T-helper 9 cell (primary cell): ENCODE results near the gene MUC3A.

ENCODE experiments used
- DNase-seq: peaks from one replicate; pipeline ENCODE4 v3.0.0-alpha.2; 2020

MUC3A gene

GRCh38 chr7:100946111-100946510 lies 3.2 kb upstream of the MUC3A start:
- DNase-seq: no peak

- DNase-seq: no peak
These were observed 2.5 kb upstream of the MUC3A start for GRCh38 chr7:100946766-100947365.

DNA sequence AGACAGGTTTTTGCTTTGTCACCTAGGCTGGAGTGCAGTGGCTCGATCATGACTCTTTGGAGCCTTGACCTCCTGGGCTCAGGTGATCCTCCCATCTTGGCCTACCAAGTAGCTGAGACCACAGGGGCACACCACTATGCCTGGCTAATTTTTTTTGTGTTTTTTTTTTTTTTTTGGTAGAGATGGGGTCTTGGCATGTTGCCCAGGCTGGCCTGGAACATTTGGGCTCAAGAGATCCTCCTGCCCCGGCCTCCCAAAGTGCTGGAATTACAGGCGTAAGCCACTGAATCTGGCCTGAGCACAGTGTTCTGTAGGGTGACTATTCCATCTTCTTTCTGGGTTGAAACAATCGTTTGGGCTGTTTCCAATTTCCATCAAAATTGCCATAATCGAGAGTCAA lies 1.5 kb upstream of the MUC3A start:
- DNase-seq: no peak

DNA sequence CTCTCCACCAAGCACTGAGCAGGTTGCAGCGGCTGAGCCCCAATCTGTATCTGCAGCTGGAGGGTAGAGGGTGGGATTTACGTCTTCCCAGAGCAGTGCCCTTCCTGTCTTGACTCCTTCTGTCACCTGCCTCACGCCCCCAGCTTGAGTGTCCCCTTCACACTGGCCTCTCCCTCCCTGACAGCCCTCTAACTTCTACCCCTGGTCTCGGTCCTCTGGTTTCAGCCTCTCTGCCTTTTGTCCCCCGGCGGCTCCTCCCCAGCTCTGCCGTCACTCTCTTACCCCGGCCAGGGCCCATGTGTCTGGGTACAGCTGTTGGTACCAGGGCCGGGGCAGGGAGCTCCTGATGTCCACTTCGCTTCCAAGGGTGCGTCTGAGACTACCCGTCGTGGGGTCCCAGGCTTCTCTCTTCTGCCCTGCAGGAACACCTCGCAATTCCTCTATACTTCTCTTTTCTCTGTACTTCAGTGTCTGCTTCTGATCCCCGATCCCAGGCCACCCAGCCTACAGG lies 654 bp downstream of the MUC3A start:
- no peak for DNase-seq

GRCh38 chr7:100951172-100951571 lies 1.8 kb downstream of the MUC3A start:
- no peak for DNase-seq

- no peak for DNase-seq
These were observed 2.7 kb downstream of the MUC3A start for GRCh38 chr7:100951888-100952560.

- DNase-seq: no peak
These were observed 3.3 kb downstream of the MUC3A start for GRCh38 chr7:100952641-100953040.

DNA sequence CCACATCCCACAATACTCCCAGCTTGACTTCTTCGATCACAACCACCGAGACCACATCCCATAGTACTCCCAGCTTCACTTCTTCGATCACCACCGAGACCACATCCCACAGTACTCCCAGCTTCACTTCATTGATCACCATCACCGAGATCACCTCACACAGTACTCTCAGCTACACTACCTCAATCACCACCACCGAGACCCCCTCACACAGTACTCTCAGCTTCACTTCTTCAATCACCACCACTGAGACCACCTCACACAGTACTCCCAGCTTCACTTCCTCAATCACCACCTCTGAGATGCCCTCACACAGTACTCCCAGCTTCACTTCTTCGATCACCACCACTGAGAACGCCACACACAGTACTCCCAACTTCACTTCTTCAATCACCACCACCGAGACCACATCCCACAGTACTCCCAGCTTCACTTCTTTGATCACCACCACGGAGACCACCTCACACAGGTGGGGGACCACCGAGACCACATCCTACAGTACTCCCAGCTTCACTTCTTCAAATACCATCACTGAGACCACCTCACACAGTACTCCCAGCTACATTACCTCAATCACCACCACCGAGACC lies 8.6 kb downstream of the MUC3A start:
- no peak for DNase-seq

GRCh38 chr7:100959894-100960293 lies 10.6 kb downstream of the MUC3A start:
- DNase-seq: no peak

DNA sequence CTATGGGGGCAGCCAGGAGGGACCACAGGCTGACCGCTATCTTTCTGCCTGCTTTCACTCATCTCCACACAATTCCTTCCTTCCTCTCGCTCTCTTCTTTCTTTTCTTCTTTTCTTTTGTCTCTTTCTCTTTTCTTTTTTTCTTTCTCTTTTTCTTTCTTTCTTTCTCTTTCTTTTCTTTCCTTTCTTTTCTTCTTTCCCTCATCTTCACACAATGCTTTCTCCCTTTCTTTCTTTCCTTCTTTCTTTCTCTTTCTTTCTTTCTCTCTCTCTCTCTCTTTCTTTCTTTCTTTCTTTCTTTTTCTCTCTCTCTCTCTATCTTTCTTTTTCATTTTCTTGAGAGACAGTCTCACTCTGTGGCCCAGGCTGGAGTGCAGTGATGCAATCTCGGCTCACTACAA lies 13.2 kb downstream of the MUC3A start:
- no peak for DNase-seq

GRCh38 chr7:100963386-100963785 lies 14.1 kb downstream of the MUC3A start:
- no peak for DNase-seq

DNA sequence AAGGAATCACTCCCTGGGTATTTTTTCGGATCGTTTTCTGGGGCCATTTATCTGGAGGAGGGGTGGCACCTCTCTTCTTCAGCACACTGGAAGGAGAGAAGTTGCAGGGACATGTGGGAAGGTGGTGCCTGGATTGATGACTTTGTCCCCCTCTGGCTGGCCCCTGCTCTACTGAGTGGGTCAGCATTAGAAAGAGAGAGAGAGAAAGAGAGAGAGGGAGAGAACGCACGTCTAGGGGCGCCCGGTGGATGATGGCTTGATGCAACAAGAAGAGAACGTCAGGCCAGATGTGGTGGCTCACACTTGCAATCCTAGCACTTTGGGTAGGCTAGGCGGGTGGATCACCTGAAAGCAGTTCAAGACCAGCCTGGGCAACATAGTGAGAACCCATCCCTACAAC lies 14.5 kb downstream of the MUC3A start:
- no peak for DNase-seq

GRCh38 chr7:100964630-100965029 lies 15.3 kb downstream of the MUC3A start:
- no peak for DNase-seq

- DNase-seq: no peak
These were observed 15.8 kb downstream of the MUC3A start for GRCh38 chr7:100965045-100965722.

GRCh38 chr7:100965723-100966541 lies 16.6 kb downstream of the MUC3A start:
- DNase-seq: peak; percentile 63

DNA sequence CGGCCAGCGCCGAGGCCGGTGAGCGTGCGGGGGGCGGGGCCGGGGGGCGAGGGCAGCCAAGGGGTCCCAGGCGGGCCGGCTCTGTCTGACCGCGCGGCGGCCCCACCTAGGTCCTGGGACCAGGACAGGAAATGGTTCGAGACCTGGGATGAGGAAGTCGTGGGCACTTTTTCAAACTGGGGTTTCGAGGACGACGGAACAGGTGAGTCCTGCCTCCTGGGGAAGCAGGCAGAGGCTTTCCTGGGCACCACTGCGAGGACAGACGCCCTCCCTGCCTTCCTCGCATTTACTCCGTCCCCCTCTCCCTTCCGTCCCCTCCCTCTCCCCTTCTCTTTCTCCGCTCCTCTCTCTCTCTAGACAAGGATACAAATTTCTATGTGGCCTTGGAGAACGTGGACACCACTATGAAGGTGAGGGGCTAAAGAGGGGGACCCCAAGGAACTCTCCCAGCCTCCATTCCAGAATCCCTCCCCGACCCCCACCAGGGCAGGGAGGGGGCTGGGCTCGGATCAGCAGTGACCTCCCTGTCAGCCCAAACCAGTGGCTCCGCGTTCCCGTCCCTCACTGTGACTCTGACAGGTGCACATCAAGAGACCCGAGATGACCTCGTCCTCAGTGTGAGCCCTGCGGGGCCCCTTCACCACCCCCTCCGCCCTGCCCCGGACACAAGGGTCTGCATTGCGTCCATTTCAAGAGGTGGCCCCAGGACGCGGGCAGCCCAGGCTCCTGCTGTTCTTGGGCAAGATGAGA lies 17.4 kb downstream of the MUC3A start:
- no peak for DNase-seq

GRCh38 chr7:100967292-100967863 lies 18.0 kb downstream of the MUC3A start:
- no peak for DNase-seq

- no peak for DNase-seq
These were observed 18.7 kb downstream of the MUC3A start for GRCh38 chr7:100968031-100968430.

DNA sequence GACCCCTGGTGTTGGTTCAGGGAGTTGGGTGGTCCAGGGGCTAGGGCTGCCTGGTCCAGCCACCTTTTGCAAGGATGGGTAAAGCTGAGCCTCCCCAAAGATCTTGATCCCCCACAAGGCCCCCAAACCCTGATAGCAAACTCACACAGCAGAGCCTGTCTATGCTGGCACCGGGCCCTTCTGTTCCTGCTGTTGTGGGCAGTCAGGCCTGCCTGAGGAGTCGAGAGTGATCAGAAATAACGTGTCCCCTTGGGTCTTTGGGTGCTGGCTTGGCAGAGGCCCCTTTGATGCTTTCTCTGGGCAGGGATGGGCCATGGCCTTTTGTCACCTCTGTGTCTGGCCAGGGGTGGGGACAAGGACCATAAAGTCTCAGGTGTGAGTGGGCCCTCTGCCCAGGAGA lies 19.3 kb downstream of the MUC3A start:
- DNase-seq: no peak

DNA sequence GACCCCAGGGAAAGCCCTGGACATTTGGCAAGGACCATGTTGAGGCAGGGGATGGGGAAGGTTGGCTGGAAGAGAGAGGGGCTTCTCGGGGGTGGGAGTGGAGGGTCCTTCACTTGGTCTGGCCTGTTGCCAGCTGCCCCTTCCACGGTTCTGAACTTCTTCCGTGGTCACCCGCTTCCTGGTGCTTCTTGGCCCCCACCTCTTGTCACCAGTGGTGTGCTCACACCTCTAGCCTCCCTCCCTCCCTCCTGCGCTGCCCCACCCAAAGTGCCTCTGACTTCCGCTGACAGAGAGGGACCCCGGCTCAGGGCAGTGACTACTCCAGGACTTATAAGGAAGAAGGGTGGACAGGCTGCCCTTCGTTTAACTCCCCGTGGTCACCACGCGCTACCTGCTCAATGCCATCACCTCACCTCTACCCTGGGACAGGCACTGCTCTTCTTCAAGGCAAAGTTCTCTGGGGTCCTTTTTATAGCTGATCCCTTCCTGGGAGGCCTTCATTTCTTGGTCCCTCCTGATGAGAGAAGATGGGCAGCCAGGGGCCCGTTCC lies 19.8 kb downstream of the MUC3A start, which contains the start of gene MUC12:
Gene MUC12, plus strand, starts transcription at position 500 of the 550 bp plus-strand sequence. CDS start 58 bp downstream, outside the sequence.
- no peak for DNase-seq
